Tibial artery (tissue), 4 donors: Measurements from ENCODE around the gene APOL2.
"Not testable (repeated sequence)": the region's sequence is repeated elsewhere in the genome, so short reads cannot be mapped to it uniquely, and the experiment has no call there.

Source experiments
- DNase-seq, 2 donors: peaks; one replicate each; pipeline ENCODE4 v3.0.0-alpha.2; 2019
- H3K27ac ChIP-seq, 2 donors: fragments of 200-600 bp; sonication (generic) in 1 of 2; 1 replicate in 1 of 2; 2 replicates in 1 of 2; pipeline ENCODE4 v1.5.1; 2018 to 2019; ENCODE audit warnings: mild to moderate bottlenecking in 1 of 2
- H3K27me3 ChIP-seq, 2 donors: fragments of 200-600 bp; sonication (generic) in 1 of 2; one replicate each; pipeline versions ENCODE4 v1.5.1 to v1.6.0; 2016 to 2019
- H3K36me3 ChIP-seq, 3 donors: fragments of 200-600 bp; sonication (generic) in 2 of 3; one replicate each; pipeline ENCODE4 v1.5.1; 2016 to 2019; ENCODE audit warnings: mild to moderate bottlenecking in 2 of 3
- H3K4me1 ChIP-seq, 4 donors: fragments of 200-600 bp; sonication (generic) in 2 of 4; 1 replicate in 3 of 4; 2 replicates in 1 of 4; pipeline ENCODE4 v1.5.1; 2016 to 2019
- H3K4me3 ChIP-seq, 2 donors: fragments of 200-600 bp; sonication (generic) in 1 of 2; 1 replicate in 1 of 2; 2 replicates in 1 of 2; pipeline ENCODE4 v1.5.1; 2018 to 2019; ENCODE audit warnings: mild to moderate bottlenecking in 2 of 2
- H3K9me3 ChIP-seq, 3 donors: fragments of 200-600 bp; sonication (generic) in 1 of 3; one replicate each; pipeline ENCODE4 v1.5.1; 2016 to 2019
- intact Hi-C: fragments of 100-400 bp; cut with DNase I; formaldehyde crosslinking; loops from one replicate; pipeline ENCODE4 v1.15.0; 2023; ENCODE audit warnings: low total_unique reads
- TF ChIP-seq, protein P1 (sequence below), 2 experiments: fragments of 200-600 bp in 1 of 2; fragments of 450-650 bp in 1 of 2; IDR thresholded peaks; one replicate each; pipeline ENCODE4 v1.5.1; 2017 to 2019; ENCODE audit warnings: antibody characterized with exemption in 2 of 2, mild to moderate bottlenecking in 1 of 2, moderate library complexity in 1 of 2

APOL2 gene

DNA sequence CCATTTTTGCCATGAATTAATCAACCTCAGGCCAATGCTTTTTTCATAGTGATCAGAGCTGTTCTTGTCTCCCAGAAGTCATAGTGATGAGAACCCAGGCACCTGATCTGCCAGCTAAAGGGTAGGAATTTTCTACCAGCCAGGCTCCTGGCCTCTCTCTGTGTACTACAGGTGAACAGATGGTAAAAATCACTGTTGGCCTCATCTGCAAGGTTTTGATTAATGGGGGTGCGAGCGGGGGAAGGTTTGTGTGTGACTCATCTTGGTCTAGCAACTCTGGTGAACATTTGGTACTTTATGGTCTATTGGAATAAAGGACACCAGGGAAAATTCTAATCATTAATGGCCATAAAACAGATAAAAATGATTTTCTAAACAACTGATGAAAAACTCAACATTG, 23.3 kb downstream of the APOL2 start:
- no peaks in the 10 kb centered on the region for H3K36me3 ChIP-seq
- no peak for DNase-seq
- no peak overlapping the region for H3K27ac ChIP-seq
- H3K27me3 ChIP-seq = peaks cover 0 to 12% of the 10 kb centered on the region in 2 donors
- intact Hi-C loops = no loop called here
- H3K4me3 ChIP-seq = no peak overlapping the region
- H3K4me1 ChIP-seq = no peaks in the 10 kb centered on the region
- TF ChIP-seq, protein P1, sequence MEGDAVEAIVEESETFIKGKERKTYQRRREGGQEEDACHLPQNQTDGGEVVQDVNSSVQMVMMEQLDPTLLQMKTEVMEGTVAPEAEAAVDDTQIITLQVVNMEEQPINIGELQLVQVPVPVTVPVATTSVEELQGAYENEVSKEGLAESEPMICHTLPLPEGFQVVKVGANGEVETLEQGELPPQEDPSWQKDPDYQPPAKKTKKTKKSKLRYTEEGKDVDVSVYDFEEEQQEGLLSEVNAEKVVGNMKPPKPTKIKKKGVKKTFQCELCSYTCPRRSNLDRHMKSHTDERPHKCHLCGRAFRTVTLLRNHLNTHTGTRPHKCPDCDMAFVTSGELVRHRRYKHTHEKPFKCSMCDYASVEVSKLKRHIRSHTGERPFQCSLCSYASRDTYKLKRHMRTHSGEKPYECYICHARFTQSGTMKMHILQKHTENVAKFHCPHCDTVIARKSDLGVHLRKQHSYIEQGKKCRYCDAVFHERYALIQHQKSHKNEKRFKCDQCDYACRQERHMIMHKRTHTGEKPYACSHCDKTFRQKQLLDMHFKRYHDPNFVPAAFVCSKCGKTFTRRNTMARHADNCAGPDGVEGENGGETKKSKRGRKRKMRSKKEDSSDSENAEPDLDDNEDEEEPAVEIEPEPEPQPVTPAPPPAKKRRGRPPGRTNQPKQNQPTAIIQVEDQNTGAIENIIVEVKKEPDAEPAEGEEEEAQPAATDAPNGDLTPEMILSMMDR (IDR thresholded peaks at IDR 0.05) = no peak
- H3K9me3 ChIP-seq = no peaks in the 10 kb centered on the region

GRCh38 chr22:36213586-36213985, 25.7 kb downstream of the APOL2 start:
- Histone ChIP-seq H3K27me3 (peaks cover 0 to 12% of the 10 kb centered on the region in 2 donors), H3K27ac (no peak overlapping the region), H3K36me3 (no peaks in the 10 kb centered on the region), H3K9me3 (no peaks in the 10 kb centered on the region), H3K4me1 (no peaks in the 10 kb centered on the region), H3K4me3 (no peak overlapping the region)
- no peak for DNase-seq
- intact Hi-C loops = no loop called here
- TF ChIP-seq, protein P1 (IDR thresholded peaks at IDR 0.05) = no peak

DNA sequence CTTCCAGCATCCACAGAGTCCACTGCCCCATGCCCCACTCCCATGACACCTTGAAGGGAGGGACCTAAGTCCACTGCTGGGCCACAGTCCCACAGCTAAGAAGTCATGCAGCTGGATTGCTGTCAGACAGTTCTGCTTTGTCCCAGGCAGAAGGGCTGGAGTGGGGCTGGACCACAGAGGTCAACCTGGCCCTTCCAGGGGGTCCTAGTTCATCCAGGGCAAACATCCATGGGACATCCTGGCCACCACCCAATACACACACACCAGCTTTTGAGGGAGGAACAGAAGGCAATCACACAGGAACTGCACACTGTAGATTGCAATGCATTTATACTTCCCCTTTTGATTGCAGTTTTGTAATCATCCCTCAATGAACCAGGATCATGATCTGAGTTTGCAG, 26.4 kb downstream of the APOL2 start:
- no peaks in the 10 kb centered on the region for H3K4me1 ChIP-seq

GRCh38 chr22:36211237-36211861, 28.0 kb downstream of the APOL2 start:
- TF ChIP-seq, protein P1 (IDR thresholded peaks at IDR 0.05) = no peak
- peak in 1 of 2 donors; percentile 49 for DNase-seq
- no peaks in the 10 kb centered on the region for H3K9me3 ChIP-seq
- no peak overlapping the region for H3K4me3 ChIP-seq
- no peaks in the 10 kb centered on the region for H3K36me3 ChIP-seq
- intact Hi-C loops = no loop called here
- no peak overlapping the region for H3K27ac ChIP-seq
- peaks cover 0 to 10% of the 10 kb centered on the region in 2 donors for H3K27me3 ChIP-seq
- H3K4me1 ChIP-seq = no peaks in the 10 kb centered on the region

More for the DNA sequence above, 26.4 kb downstream of the APOL2 start:
- Histone ChIP-seq H3K4me3 (no peak overlapping the region), H3K36me3 (no peaks in the 10 kb centered on the region), H3K27ac (no peak overlapping the region), H3K27me3 (peaks cover 0 to 12% of the 10 kb centered on the region in 2 donors), H3K9me3 (no peaks in the 10 kb centered on the region)
- intact Hi-C loops = no loop called here
- TF ChIP-seq, protein P1 (IDR thresholded peaks at IDR 0.05) = no peak
- no peak for DNase-seq

DNA sequence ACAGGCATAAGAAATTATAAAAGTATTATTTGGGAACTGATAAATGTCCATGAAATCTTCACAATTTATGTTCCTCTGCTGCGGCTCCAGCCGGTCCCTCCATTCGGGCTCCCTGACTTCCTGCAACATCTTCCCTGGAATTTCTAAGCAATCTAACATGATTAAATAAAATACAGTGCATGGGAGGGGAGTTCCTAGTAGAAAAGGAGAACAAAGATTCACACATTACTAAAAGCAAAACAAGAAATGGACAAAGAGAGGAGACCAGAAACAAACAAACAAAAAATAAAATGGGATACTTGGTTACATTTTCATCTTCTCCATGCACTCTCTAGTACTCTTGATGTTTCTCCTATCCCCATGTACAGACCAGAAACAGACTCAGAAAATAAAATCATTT, 29.1 kb downstream of the APOL2 start:
- Histone ChIP-seq H3K36me3 (no peaks in the 10 kb centered on the region), H3K4me1 (no peaks in the 10 kb centered on the region), H3K4me3 (no peak overlapping the region), H3K27ac (no peak overlapping the region), H3K9me3 (no peaks in the 10 kb centered on the region), H3K27me3 (peaks cover 0 to 6% of the 10 kb centered on the region in 2 donors)
- DNase-seq = no peak
- TF ChIP-seq, protein P1 (IDR thresholded peaks at IDR 0.05) = no peak
- intact Hi-C loops = no loop called here

- intact Hi-C loops, H3K9me3 ChIP-seq, DNase-seq, H3K27ac ChIP-seq, H3K27me3 ChIP-seq, H3K4me1 ChIP-seq, H3K4me3 ChIP-seq, H3K36me3 ChIP-seq: not testable (repeated sequence)
These were observed 29.8 kb downstream of the APOL2 start for GRCh38 chr22:36209488-36209908.
